Measurements from ENCODE around the gene AP1B1.
A peak's percentile ranks its signal among the peaks of the same experiment; 100 is the strongest.

Gene AP1B1

GRCh38 chr22:29325785-29326315, 62.5 kb downstream of the AP1B1 start:
- no peak for DNase-seq (ENCODE audit: low read depth, low spot score)
- H3K4me1 ChIP-seq (ENCODE audit: control insufficient read depth, insufficient read depth, low read length): no peaks in the 10 kb centered on the region
- H3K9me3 ChIP-seq (ENCODE audit: control insufficient read depth, insufficient read depth, low read length): no peaks in the 10 kb centered on the region
- H3K27me3 ChIP-seq (ENCODE audit: control insufficient read depth, insufficient read depth, low read length): no peaks in the 10 kb centered on the region
- WGBS (ENCODE audit: insufficient coverage, insufficient read length): no CpG with 5 or more reads among the region's 9 CpGs
- peaks cover 14% of the 10 kb centered on the region for H3K36me3 ChIP-seq (ENCODE audit: control insufficient read depth, insufficient read depth, low read length)
- no peak overlapping the region for H3K4me3 ChIP-seq (ENCODE audit: low read length)
- no peak overlapping the region for H3K27ac ChIP-seq (ENCODE audit: low read length)

DNA sequence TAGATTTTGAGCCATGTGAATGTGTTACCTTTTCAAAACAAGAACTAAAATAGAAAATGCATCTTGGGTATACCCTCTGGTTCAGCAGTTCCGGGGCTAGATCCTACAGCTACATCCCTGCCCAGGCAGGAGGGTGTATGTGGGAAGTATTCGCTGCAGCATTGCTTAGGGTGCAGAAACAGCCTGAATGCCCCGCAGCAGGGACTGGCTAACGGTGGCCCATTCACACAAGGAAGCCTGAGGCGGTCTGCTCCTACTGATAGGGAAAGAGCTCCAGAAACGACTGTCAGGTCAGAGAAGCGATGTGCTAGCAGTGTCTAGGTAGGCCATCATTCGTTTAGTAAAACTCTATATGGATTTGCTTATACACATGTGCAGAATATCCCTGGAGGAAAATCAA, 63.0 kb downstream of the AP1B1 start:
- WGBS (ENCODE audit: insufficient coverage, insufficient read length): no CpG with 5 or more reads among the region's 8 CpGs
- H3K9me3 ChIP-seq (ENCODE audit: control insufficient read depth, insufficient read depth, low read length): no peaks in the 10 kb centered on the region

DNA sequence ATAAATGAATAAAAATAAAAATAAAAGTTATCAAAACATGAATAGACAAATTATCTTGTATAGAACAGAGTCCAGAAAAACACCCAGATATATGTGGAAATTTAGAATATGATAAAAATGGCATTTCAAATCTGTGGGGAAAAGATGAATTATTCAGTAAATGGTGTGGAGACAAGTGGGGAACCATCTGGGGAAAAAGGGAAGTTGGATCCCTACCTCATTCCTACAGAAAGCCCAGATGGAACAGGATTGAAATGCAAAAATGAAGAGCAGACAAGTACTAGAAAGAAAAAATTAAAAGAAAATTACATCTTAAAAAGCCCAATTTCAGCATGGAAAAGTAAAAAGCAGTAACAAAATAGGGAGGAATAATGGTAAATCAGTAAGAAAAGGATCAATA, 64.7 kb downstream of the AP1B1 start:
- no peak overlapping the region for H3K27ac ChIP-seq (ENCODE audit: low read length)
- no peak for DNase-seq (ENCODE audit: low read depth, low spot score)
- 0 out of 2 replicates have a peak, but pooled peaks cover 2% of the 10 kb centered on the region for H3K36me3 ChIP-seq (ENCODE audit: control insufficient read depth, insufficient read depth, low read length)
- H3K4me3 ChIP-seq (ENCODE audit: low read length): no peak overlapping the region
- H3K27me3 ChIP-seq (ENCODE audit: control insufficient read depth, insufficient read depth, low read length): no peaks in the 10 kb centered on the region
- no peaks in the 10 kb centered on the region for H3K9me3 ChIP-seq (ENCODE audit: control insufficient read depth, insufficient read depth, low read length)
- no peaks in the 10 kb centered on the region for H3K4me1 ChIP-seq (ENCODE audit: control insufficient read depth, insufficient read depth, low read length)

More for the DNA sequence above, 63.0 kb downstream of the AP1B1 start:
- no peaks in the 10 kb centered on the region for H3K27me3 ChIP-seq (ENCODE audit: control insufficient read depth, insufficient read depth, low read length)
- H3K36me3 ChIP-seq (ENCODE audit: control insufficient read depth, insufficient read depth, low read length): peaks cover 14% of the 10 kb centered on the region
- no peak for DNase-seq (ENCODE audit: low read depth, low spot score)
- H3K4me1 ChIP-seq (ENCODE audit: control insufficient read depth, insufficient read depth, low read length): no peaks in the 10 kb centered on the region
- H3K4me3 ChIP-seq (ENCODE audit: low read length): no peak overlapping the region
- H3K27ac ChIP-seq (ENCODE audit: low read length): no peak overlapping the region

DNA sequence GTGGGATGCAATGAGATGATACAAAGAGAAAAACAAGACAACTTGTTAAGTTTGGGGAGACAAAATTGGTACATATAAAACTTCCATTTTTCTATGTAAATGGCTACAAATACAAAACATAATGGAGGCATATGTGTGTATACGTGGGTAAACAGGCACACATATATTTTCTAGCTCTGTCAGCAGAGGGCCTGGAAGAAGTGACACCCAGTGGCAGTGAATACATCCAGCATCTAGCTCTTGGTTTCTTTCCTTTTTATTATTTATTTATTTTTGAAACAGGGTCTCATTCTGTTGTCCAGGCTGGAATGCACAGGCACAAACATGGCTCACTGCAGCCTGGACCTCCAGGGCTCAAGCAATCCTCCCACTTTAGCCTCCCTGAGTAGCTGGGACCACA, 67.8 kb downstream of the AP1B1 start:
- Histone ChIP-seq H3K4me3 (ENCODE audit: low read length) (no peak overlapping the region), H3K27ac (ENCODE audit: low read length) (no peak overlapping the region), H3K36me3 (ENCODE audit: control insufficient read depth, insufficient read depth, low read length) (no peaks in the 10 kb centered on the region), H3K27me3 (ENCODE audit: control insufficient read depth, insufficient read depth, low read length) (peaks cover 10% of the 10 kb centered on the region), H3K4me1 (ENCODE audit: control insufficient read depth, insufficient read depth, low read length) (no peaks in the 10 kb centered on the region), H3K9me3 (ENCODE audit: control insufficient read depth, insufficient read depth, low read length) (no peaks in the 10 kb centered on the region)
- DNase-seq (ENCODE audit: low read depth, low spot score): no peak
- WGBS (ENCODE audit: insufficient coverage, insufficient read length): no CpG with 5 or more reads among the region's 1 CpG

- no peak overlapping the region for H3K4me3 ChIP-seq (ENCODE audit: low read length)
- H3K36me3 ChIP-seq (ENCODE audit: control insufficient read depth, insufficient read depth, low read length): no peaks in the 10 kb centered on the region
- DNase-seq (ENCODE audit: low read depth, low spot score): no peak
- peaks cover 3% of the 10 kb centered on the region for H3K4me1 ChIP-seq (ENCODE audit: control insufficient read depth, insufficient read depth, low read length)
- no peak overlapping the region for H3K27ac ChIP-seq (ENCODE audit: low read length)
- WGBS (ENCODE audit: insufficient coverage, insufficient read length): no CpG with 5 or more reads among the region's 2 CpGs
- H3K27me3 ChIP-seq (ENCODE audit: control insufficient read depth, insufficient read depth, low read length): peaks cover 22% of the 10 kb centered on the region
- H3K9me3 ChIP-seq (ENCODE audit: control insufficient read depth, insufficient read depth, low read length): no peaks in the 10 kb centered on the region
Observed at GRCh38 chr22:29319072-29319471, 69.3 kb downstream of the AP1B1 start.

- no CpG with 5 or more reads among the region's 18 CpGs for WGBS (ENCODE audit: insufficient coverage, insufficient read length)
- DNase-seq (ENCODE audit: low read depth, low spot score): no peak
- H3K9me3 ChIP-seq (ENCODE audit: control insufficient read depth, insufficient read depth, low read length): no peaks in the 10 kb centered on the region
- no peak overlapping the region for H3K27ac ChIP-seq (ENCODE audit: low read length)
- H3K36me3 ChIP-seq (ENCODE audit: control insufficient read depth, insufficient read depth, low read length): no peaks in the 10 kb centered on the region
- H3K4me3 ChIP-seq (ENCODE audit: low read length): no peak overlapping the region
- H3K27me3 ChIP-seq (ENCODE audit: control insufficient read depth, insufficient read depth, low read length): peaks cover 28% of the 10 kb centered on the region
- H3K4me1 ChIP-seq (ENCODE audit: control insufficient read depth, insufficient read depth, low read length): peaks cover 4% of the 10 kb centered on the region
Observed at GRCh38 chr22:29317827-29318454, 70.4 kb downstream of the AP1B1 start.

DNA sequence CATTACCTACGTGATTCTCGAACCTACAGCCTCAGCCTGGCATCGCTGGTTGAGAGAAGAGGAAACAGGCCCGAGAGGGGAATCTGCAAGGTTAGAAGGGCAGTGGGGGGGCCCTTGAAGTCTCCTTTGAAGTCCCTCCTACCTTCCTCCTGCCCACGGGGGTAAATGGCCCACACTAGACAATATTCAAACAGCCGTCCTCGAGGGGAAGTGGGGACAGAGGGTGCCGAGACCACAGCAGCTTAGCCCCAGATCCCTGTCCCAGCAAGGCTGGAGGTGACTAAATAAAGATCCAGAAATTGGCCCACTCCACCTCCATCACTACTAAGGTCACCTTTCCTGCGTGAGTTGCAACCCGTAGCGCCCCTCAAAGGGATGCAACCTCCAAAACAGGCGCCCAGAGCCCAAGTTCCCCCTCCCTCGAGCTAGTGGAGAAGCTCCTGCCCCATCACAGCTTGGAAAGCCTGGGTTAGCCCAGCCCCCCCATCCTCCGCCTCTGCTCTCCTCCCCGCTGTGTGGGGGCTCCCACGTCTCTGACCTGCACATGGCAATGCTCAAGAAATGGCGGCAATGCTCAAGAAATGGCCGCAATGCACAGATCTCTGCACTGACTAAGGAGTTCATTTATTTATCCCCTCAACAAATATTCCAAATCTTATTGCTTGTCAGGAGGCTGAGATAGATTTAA, 72.1 kb downstream of the AP1B1 start:
- H3K27me3 ChIP-seq (ENCODE audit: control insufficient read depth, insufficient read depth, low read length): peaks cover 28% of the 10 kb centered on the region
- H3K4me3 ChIP-seq (ENCODE audit: low read length): peak overlapping the region; percentile 11; the same call in 1 of the 2 replicates
- no peaks in the 10 kb centered on the region for H3K9me3 ChIP-seq (ENCODE audit: control insufficient read depth, insufficient read depth, low read length)
- no peaks in the 10 kb centered on the region for H3K36me3 ChIP-seq (ENCODE audit: control insufficient read depth, insufficient read depth, low read length)
- H3K4me1 ChIP-seq (ENCODE audit: control insufficient read depth, insufficient read depth, low read length): peaks cover 4% of the 10 kb centered on the region
- DNase-seq (ENCODE audit: low read depth, low spot score): no peak
- no CpG with 5 or more reads among the region's 18 CpGs for WGBS (ENCODE audit: insufficient coverage, insufficient read length)
- H3K27ac ChIP-seq (ENCODE audit: low read length): no peak overlapping the region

- Histone ChIP-seq H3K4me3 (ENCODE audit: low read length) (peak within 1 kb of the TSS; percentile 18; the same call in 1 of the 2 replicates), H3K36me3 (ENCODE audit: control insufficient read depth, insufficient read depth, low read length) (no peaks in the 10 kb centered on the region), H3K27me3 (ENCODE audit: control insufficient read depth, insufficient read depth, low read length) (peaks cover 28% of the 10 kb centered on the region), H3K4me1 (ENCODE audit: control insufficient read depth, insufficient read depth, low read length) (peaks cover 5% of the 10 kb centered on the region), H3K27ac (ENCODE audit: low read length) (no peak within 1 kb of the TSS), H3K9me3 (ENCODE audit: control insufficient read depth, insufficient read depth, low read length) (no peaks in the 10 kb centered on the region)
- DNase-seq (ENCODE audit: low read depth, low spot score): no peak
- WGBS (ENCODE audit: insufficient coverage, insufficient read length): no CpG with 5 or more reads among the region's 103 CpGs
Observed at GRCh38 chr22:29315286-29316140, 72.9 kb downstream of the AP1B1 start, which contains the start of gene RASL10A. Gene RASL10A (minus strand): TSS chr22:29315697. CDS start chr22:29315246, 451 bp downstream.

DNA sequence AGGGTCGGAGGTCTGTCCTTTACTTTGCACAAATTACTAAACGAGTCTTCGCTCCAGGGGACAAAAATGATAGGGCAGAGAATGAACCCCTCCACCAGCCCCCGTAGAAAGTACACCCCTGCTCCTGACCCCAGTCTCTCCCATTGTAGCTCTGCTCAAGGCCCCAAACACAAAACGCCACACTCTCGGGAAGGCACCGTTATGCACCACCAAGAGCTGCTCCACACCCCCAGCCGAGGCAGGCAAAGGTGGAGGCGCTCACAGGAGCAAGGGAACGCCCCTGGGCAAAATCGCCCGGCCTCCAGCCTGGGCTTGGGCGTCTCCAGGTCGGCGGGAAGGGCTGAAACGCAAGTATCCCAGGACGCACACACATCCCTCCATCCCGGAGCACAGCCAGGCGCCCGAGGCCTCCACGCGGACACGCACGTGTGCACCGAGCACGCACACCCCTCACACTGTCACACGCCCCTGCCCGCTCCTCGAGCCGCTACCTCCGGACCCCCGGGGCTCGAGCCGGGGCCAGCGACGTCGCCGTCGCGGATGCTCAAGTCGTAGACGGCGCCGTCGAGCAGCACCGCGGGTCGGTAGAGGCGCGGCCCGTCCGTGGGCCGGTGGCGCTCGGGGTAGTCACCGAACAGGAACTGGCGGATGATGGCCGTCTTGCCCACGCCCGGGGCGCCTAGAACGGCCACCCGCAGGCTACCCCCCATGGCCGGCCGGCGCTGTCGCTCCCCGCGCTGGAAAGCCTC, 73.7 kb downstream of the AP1B1 start:
- no peaks in the 10 kb centered on the region for H3K36me3 ChIP-seq (ENCODE audit: control insufficient read depth, insufficient read depth, low read length)
- H3K27me3 ChIP-seq (ENCODE audit: control insufficient read depth, insufficient read depth, low read length): peaks cover 28% of the 10 kb centered on the region
- H3K27ac ChIP-seq (ENCODE audit: low read length): no peak overlapping the region
- H3K4me3 ChIP-seq (ENCODE audit: low read length): peak overlapping the region; percentile 7; the same call in 1 of the 2 replicates
- no peaks in the 10 kb centered on the region for H3K9me3 ChIP-seq (ENCODE audit: control insufficient read depth, insufficient read depth, low read length)
- no peak for DNase-seq (ENCODE audit: low read depth, low spot score)
- peaks cover 5% of the 10 kb centered on the region for H3K4me1 ChIP-seq (ENCODE audit: control insufficient read depth, insufficient read depth, low read length)
- no CpG with 5 or more reads among the region's 69 CpGs for WGBS (ENCODE audit: insufficient coverage, insufficient read length)
